ENCODE measurements around the gene ABCC1.

ABCC1 gene

DNA sequence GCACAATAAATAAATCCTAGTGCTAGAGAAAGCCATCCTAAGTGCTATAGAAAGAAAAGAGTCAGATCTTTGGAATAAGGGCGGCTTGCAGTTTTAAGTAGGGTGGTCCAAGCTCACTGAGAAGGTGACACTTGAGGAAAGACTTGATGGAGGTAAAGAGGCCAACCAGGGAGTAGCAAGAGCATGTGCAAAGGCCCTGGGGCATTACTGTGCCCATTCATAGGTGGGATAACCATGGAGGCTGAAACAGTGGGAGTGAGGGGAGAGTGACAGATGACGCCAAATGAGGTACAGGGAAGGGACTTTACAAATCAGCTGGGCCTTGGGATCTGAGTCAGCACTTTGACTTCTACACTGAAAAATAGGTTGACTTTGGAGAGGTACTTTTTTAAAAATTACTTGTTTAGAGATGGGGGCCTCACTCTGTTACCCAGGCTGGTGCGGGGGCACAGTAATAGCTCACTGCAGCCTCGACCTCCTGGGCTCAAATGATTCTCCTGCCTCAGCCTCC is 115.5 kb downstream of the ABCC1 start:
- DNase-seq (ENCODE audit: low spot score) = no peak
- TF ChIP-seq, protein P1, sequence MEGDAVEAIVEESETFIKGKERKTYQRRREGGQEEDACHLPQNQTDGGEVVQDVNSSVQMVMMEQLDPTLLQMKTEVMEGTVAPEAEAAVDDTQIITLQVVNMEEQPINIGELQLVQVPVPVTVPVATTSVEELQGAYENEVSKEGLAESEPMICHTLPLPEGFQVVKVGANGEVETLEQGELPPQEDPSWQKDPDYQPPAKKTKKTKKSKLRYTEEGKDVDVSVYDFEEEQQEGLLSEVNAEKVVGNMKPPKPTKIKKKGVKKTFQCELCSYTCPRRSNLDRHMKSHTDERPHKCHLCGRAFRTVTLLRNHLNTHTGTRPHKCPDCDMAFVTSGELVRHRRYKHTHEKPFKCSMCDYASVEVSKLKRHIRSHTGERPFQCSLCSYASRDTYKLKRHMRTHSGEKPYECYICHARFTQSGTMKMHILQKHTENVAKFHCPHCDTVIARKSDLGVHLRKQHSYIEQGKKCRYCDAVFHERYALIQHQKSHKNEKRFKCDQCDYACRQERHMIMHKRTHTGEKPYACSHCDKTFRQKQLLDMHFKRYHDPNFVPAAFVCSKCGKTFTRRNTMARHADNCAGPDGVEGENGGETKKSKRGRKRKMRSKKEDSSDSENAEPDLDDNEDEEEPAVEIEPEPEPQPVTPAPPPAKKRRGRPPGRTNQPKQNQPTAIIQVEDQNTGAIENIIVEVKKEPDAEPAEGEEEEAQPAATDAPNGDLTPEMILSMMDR (IDR thresholded peaks at IDR 0.05; ENCODE audit: extremely low read depth, missing control alignments) = no peak

DNA sequence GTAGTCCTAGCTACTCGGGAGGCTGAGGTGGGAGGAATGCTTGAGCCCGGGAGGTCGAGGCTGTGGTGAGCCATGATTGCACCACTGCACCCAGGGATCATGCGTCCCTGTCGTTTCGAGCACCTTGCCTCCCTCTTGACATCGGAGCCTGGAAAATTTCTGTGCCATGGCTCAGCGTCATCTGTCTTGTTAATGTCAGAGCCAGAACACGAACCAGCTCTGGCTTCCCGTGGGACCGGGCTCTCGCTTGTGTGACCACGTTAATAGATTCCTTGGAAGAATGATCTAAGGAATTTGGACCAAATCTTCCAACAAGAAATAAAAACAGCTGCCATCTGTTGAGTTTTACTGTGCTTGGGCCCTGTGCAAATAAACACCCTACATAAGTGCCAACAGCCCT is 117.7 kb downstream of the ABCC1 start:
- no peak for DNase-seq (ENCODE audit: low spot score)
- TF ChIP-seq, protein P1 (IDR thresholded peaks at IDR 0.05; ENCODE audit: extremely low read depth, missing control alignments) = no peak

DNA sequence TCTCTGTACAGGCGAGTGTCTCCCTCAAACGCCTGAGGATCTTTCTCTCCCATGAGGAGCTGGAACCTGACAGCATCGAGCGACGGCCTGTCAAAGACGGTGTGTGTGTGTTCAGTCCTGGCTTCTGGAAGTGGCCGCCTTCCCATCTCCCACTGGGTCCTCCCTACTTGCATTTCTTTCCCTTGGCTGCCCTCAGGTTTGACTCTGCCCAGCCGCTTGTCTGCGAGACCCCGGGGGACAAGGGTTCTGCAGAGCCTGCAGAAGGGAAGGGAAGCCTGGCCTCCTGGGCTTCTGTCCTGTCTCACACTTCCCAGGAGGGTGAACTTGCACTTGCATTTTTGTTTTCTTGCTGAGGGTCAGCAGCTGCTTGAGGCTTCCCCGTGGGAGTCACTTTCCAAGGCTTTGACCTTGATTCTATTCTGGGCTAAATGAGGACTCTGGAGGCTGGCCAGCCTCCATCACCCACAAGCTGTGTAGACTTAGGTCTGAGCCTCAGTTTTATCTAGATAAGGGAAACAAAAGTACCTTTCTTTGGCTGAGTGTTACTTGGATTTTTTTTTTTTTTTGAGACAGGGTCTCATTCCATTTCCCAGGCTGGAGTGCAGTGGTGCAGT is 122.3 kb downstream of the ABCC1 start:
- no peak for DNase-seq (ENCODE audit: low spot score)
- TF ChIP-seq, protein P1 (IDR thresholded peaks at IDR 0.05; ENCODE audit: extremely low read depth, missing control alignments) = no peak

DNA sequence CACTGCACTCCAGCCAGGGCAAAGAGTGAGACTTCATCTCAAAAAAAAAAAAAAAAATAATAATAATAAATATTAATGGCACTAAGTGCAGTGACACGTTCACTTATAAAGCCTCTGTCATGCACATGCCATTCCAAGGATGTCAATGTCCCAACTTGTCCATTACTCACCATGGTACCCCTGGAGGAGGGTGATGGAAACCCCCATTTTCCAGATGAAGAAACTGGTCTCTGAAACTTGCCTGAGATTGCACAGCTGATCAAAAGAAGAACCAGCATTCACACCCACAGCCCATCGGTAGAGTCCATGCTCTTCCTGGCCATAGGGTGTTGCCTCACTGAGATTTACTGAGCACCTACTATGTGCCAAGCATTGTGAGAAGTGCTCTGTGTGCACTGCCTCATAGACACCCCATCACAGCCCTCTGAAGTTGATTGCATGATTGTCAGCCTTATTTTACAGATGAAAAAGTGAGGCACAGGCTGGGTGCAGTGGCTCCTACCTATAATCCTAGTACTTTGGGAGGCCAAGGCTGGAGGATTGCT is 123.7 kb downstream of the ABCC1 start:
- no peak for DNase-seq (ENCODE audit: low spot score)
- TF ChIP-seq, protein P1 (IDR thresholded peaks at IDR 0.05; ENCODE audit: extremely low read depth, missing control alignments) = no peak

DNA sequence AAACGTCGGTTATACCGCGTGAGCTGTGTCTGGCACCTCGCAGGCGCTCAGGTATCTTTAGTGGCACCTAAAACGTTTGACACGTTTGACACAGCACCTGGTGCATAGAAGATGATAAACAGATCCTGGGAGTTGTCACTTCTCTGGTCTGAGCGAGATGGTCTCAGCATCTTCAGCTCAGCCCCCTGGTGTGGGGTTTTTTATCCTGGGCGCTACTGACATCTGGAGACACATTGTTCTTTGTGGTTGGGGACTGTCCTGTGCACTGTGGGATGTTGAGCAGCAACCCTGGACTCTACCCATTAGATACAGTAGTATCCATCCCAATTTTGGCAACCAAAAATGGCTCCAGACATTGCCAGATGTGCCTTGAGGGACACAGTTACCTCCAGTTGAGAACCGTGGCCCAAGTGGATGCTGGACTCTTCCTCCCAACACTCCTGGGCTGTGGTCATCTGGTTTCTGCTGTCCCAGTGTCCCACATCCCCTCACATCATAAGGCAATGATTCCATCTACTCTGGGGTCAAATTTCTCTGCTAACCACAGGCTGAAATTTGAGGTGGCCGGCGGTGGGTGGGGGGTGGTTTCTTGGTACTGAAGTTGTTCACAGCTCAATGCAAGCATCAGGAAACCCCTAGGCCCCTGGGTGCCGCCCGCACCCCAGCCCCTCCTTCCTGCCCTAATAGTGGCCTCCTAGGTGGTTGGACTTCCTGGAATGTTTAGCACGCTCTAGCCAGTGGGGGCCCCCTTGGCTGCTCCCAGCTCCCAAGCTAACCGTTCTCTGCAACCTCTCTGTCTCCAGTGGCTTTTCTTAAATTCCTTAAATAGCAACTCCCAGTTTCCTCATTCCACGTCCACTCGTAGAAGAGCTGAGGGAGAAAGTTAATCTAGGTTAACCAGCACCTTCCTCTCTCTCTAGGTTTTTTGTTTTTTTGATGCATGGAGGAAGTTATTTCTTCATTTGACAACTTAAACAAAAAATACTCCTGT is 124.8 kb downstream of the ABCC1 start:
- DNase-seq (ENCODE audit: low spot score) = no peak
- TF ChIP-seq, protein P1 (IDR thresholded peaks at IDR 0.05; ENCODE audit: extremely low read depth, missing control alignments) = no peak

DNA sequence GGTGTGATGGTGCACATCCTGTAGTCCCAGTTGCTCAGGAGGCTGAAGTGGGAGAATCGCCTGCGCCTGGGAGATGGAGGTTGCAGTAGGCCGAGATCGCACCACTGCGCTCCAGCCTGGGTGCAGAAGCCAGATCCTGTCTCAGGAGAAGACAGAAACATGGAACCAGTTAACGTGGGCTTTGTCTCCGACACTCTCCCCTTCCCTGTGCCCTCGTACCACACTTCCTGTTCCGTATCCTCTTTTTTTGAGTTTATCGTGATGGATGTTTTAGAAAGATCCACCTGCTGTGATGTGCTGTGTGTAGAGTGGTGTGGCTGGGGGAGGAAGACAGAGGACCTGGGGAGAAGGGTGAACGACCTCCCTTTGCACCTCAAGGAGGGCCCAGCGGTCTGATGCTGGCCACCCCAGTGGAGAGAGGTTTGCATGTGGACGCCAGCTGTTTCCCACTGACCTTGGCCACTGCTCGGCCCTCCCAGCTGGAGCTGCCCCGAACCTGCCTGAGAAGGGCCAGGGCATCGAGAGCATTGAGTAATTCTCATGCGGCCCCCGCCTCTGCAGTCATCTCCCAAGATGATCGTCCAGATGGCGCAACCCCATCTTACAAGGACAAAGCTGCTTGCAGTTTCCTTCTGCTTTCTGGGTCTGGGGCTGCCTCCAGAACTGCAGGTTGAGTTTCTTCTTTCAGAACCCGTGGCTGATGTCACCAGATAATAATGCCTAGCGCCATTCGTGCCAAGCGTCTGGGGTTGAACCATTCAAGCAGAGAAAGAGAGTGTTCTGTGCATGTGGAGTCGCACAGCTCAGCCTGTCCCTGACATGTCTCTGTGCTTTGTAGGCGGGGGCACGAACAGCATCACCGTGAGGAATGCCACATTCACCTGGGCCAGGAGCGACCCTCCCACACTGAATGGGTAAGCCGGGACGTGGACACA is 126.3 kb downstream of the ABCC1 start:
- DNase-seq (ENCODE audit: low spot score) = no peak
- TF ChIP-seq, protein P1 (IDR thresholded peaks at IDR 0.05; ENCODE audit: extremely low read depth, missing control alignments) = no peak
